Transverse colon (tissue), 4 donors: ENCODE measurements around the gene NRARP. TPM values are rescaled to one million over a fixed set of nuclear protein-coding genes. Genes with fewer than 3 reads are reported as not detected.

Experiments used
- DNase-seq: peaks from one replicate; pipeline ENCODE4 v3.0.0-alpha.2; 2019
- H3K27ac ChIP-seq, 4 donors: fragments of 200-600 bp; sonication (generic); 2 replicates each; pipeline ENCODE4 v1.5.1; 2016 to 2018; ENCODE audit warnings: inconsistent platforms in 4 of 4
- H3K27me3 ChIP-seq: fragments of 200-600 bp; sonication (generic); 2 replicates; pipeline ENCODE4 v1.5.1; 2017; ENCODE audit warnings: inconsistent platforms
- H3K36me3 ChIP-seq, 4 donors: fragments of 200-600 bp; sonication (generic); 2 replicates each; pipeline ENCODE4 v1.5.1; 2017 to 2019; ENCODE audit warnings: inconsistent platforms in 4 of 4
- H3K4me1 ChIP-seq, 4 donors: fragments of 200-600 bp; sonication (generic); 2 replicates each; pipeline ENCODE4 v1.5.1; 2017 to 2020; ENCODE audit warnings: inconsistent platforms in 4 of 4
- H3K4me3 ChIP-seq, 4 donors: fragments of 200-600 bp; sonication (generic); 1 replicate in 1 of 4; 2 replicates in 3 of 4; pipeline versions ENCODE4 v1.5.1 to v1.6.1; 2017 to 2019; ENCODE audit warnings: inconsistent platforms in 4 of 4
- H3K9me3 ChIP-seq, 2 donors: fragments of 200-600 bp; sonication (generic); 2 replicates each; pipeline ENCODE4 v1.5.1; 2017 to 2019; ENCODE audit warnings: inconsistent platforms in 2 of 2
- EP300 ChIP-seq: sonication (generic); formaldehyde crosslinking; IDR thresholded peaks from one replicate; pipeline ENCODE4 v1.6.1; 2017; ENCODE audit warnings: antibody characterized with exemption, low read depth
- POLR2A ChIP-seq: fragments of 450-650 bp; IDR thresholded peaks from one replicate; pipeline ENCODE4 v1.6.1; 2016; ENCODE audit warnings: antibody characterized with exemption, mild to moderate bottlenecking, moderate library complexity
- POLR2AphosphoS5 ChIP-seq, 3 donors: sonication (generic); formaldehyde crosslinking; IDR thresholded peaks; one replicate each; pipeline ENCODE4 v1.6.1; 2016; ENCODE audit warnings: antibody characterized with exemption in 3 of 3
- WGBS, 2 donors: methylation state at CpG; one replicate each; pipeline ENCODE4 v1.1.5; 2018; ENCODE audit warnings: low coverage in 1 of 2; 5-methylcytosine and 5-hydroxymethylcytosine counted together
- in situ Hi-C, 4 donors: fragments of 200-750 bp; cut with MboI; loops; one replicate each; pipeline versions ENCODE4 v1.15.0 to v1.15.1; 2017; ENCODE audit warnings: low sequenced_read_pairs in 3 of 4, low pct_ligation_motif_present in 1 of 4, low pct_unique_long_range_greater_than_20kb in 1 of 4
- intact Hi-C: fragments of 100-400 bp; cut with DNase I; formaldehyde crosslinking; loops from one replicate; pipeline ENCODE4 v1.15.1; 2023; ENCODE audit warnings: low total_unique reads
- total RNA-seq, 4 donors: library from RNA; depleted of rRNA; stranded (reverse); fragments of >200 nt; gene quantifications; one replicate each; pipeline ENCODE4 v1.1.0, GENCODE V29; 2016
- TF ChIP-seq, protein P1 (sequence below), 5 experiments: fragments of 200-600 bp in 3 of 5; fragments of 450-650 bp in 2 of 5; sonication (generic) in 3 of 5; IDR thresholded peaks; 1 replicate in 2 of 5; 2 replicates in 3 of 5; pipeline ENCODE4 v1.5.1; 2016 to 2017; ENCODE audit warnings: antibody characterized with exemption in 5 of 5, inconsistent platforms in 3 of 5, mild to moderate bottlenecking in 2 of 5, moderate library complexity in 1 of 5

Gene NRARP
- total RNA-seq, 4 donors from 2014 or later, result 92.0 to 343 (median 134) TPM

DNA sequence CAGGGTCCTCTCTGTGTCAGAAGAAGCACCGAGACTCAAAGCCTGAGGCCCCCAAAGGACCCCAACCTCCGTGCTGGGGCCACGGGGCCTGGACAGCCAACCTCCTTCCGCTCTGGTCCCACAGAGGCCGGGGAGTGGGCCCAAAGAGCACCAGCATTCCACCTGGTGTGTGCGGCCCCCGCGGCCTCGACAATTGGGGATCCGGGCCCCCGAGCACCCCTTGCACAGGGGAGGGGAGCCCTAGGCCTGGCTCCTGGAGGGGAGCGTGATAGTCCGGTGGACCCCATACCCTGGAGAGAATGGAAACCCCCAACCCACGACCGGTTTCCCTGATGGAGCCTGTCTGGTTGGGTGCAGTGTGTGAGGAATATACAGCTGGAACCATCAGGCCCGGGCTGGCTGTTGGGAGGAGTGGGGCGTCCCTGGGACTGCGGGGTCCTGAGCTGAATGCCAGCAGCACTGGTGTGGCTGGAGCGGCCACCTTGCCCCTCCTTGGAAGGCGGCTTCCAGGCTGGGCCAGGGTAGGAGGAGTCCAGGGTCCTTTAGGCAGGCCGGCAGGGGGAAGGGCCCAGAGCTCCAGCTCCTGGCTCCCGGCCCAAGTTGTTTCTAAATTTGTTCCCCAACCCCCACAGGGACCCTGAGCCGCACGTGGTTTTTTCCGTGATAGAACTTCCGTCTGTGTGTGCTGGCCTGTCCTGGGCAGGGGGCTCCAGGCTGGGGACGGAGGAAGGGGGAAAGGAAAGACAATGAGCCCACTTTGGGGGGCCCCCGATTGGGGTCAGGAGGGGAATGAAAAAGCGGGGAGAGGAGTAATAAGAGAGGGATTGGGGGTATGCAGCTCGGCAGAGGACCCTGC lies 25.4 kb downstream of the NRARP start:
- H3K36me3 ChIP-seq, result peaks cover 0 to 15% (median 5%) of the 10 kb centered on the region in 4 donors
- H3K4me3 ChIP-seq, result peak overlapping the region in 3 of 4 donors; percentile 49 to 74 (median 62)
- peak overlapping the region; percentile 86 to 95 (median 90) for H3K27ac ChIP-seq
- H3K27me3 ChIP-seq, result peaks cover 9% of the 10 kb centered on the region
- TF ChIP-seq POLR2A (no peak), POLR2AphosphoS5 (IDR thresholded peaks at IDR 0.05) (peak in 1 of 3 donors; percentile 12)
- H3K9me3 ChIP-seq, result no peaks in the 10 kb centered on the region
- in situ Hi-C loops, result loop anchor here in 2 of 4 donors (25.0 kb wide), 1 partner anchor 136 kb away; the partner anchor contains the start of genes EXD3 (in 2 of the 2) and NOXA1 (in 2 of the 2)
- whole genome bisulfite sequencing, 2 donors, result 3 to 40% methylated on average over 8 to 29 of the region's 30 CpGs
- intact Hi-C loops, result no loop called here
- peak; percentile 79 for DNase-seq
- H3K4me1 ChIP-seq, result peaks cover 13 to 53% (median 30%) of the 10 kb centered on the region in 4 donors

DNA sequence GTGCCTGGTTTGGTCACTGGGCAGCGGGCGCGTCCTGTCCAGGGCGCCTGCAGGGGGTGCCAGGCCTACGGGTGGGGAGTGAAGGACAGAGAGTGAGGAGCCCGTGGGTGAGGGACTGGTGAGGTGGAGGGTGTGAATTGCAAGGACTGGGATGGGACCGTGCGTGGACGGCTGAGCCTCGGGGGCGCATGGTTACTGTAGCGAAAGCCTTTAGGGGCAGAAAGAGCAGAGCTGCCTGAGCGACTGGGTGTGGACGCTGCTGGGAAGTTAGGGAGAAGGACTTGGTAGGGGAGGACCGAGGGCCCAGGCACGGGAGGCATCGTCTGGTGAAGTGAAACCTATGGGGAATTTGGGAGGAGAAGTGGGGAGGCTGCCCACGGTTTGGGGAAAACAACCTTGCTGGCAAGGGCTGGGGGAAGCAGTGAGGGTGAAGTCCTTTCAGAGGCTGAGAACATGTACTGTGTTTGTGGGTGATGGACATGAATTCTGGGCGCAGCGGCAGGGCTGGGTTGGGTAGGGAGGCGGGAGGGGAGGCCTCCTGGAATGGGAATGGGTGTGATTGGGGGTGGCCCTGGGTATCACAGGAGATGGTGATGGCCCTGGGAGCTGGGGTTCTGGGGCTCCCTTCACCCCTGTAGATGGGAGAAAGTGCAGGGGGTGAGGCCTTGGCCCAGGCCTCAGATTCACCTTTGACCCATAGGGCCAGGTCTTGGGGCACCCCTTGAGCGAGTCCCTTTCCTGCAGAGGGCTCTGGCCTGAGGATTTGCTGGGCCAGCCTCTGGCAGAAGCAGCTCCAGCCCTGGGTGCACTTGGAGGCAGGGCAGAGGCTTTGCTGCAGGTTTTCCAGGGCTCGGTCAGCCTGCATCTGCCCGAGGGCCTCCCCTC lies 26.2 kb downstream of the NRARP start:
- 82 to 87% methylated on average over 7 to 22 of the region's 24 CpGs for WGBS, 2 donors
- peaks cover 0 to 15% (median 5%) of the 10 kb centered on the region in 4 donors for H3K36me3 ChIP-seq
- intact Hi-C loops (no loop called here), in situ Hi-C loops (loop anchor here in 2 of 4 donors (25.0 kb wide), 1 partner anchor 136 kb away; the partner anchor contains the start of genes EXD3 (in 2 of the 2) and NOXA1 (in 2 of the 2))
- no peak for TF ChIP-seq POLR2A
- TF ChIP-seq, protein P1, sequence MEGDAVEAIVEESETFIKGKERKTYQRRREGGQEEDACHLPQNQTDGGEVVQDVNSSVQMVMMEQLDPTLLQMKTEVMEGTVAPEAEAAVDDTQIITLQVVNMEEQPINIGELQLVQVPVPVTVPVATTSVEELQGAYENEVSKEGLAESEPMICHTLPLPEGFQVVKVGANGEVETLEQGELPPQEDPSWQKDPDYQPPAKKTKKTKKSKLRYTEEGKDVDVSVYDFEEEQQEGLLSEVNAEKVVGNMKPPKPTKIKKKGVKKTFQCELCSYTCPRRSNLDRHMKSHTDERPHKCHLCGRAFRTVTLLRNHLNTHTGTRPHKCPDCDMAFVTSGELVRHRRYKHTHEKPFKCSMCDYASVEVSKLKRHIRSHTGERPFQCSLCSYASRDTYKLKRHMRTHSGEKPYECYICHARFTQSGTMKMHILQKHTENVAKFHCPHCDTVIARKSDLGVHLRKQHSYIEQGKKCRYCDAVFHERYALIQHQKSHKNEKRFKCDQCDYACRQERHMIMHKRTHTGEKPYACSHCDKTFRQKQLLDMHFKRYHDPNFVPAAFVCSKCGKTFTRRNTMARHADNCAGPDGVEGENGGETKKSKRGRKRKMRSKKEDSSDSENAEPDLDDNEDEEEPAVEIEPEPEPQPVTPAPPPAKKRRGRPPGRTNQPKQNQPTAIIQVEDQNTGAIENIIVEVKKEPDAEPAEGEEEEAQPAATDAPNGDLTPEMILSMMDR (IDR thresholded peaks at IDR 0.05), result no peak
- no peak for TF ChIP-seq EP300
- H3K9me3 ChIP-seq, result no peaks in the 10 kb centered on the region
- DNase-seq, result no peak
- H3K4me1 ChIP-seq, result peaks cover 13 to 50% (median 27%) of the 10 kb centered on the region in 4 donors
- H3K27me3 ChIP-seq, result peaks cover 6% of the 10 kb centered on the region
- H3K4me3 ChIP-seq, result no peak overlapping the region
- H3K27ac ChIP-seq, result peak overlapping the region; percentile 86 to 95 (median 90)

DNA sequence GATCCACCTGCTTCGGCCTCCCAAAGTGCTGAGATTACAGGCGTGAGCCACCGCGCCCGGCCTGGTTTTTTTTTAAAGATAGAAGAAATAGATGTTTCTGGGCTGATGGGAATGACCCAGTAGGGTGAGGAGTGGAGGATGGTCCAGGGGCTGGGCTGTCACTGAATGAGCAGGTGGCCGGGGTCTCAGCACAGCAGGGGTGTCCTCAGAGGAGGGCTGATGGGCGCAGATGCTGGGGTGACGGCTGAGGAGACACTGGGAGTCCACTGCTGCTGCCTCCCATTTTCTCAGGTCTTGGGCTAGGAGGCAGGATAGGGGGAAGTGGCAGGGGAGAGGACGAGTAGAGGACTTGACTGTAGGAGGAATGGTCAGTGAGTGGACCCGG lies 26.9 kb downstream of the NRARP start:
- H3K4me3 ChIP-seq, result no peak overlapping the region
- H3K4me1 ChIP-seq, result peaks cover 13 to 44% (median 22%) of the 10 kb centered on the region in 4 donors
- in situ Hi-C loops, result loop anchor here in 2 of 4 donors (25.0 kb wide), 1 partner anchor 137 kb away; the partner anchor contains the start of genes EXD3 (in 2 of the 2) and NOXA1 (in 2 of the 2)
- 82 to 87% methylated on average over 3 to 10 of the region's 10 CpGs for WGBS, 2 donors
- H3K27me3 ChIP-seq, result no peaks in the 10 kb centered on the region
- H3K9me3 ChIP-seq, result no peaks in the 10 kb centered on the region
- peak overlapping the region in 2 of 4 donors; percentile 5 to 79 for H3K27ac ChIP-seq
- H3K36me3 ChIP-seq, result peaks cover 0 to 15% (median 5%) of the 10 kb centered on the region in 4 donors
- intact Hi-C loops, result no loop called here
- no peak for DNase-seq
- TF ChIP-seq POLR2AphosphoS5 (IDR thresholded peaks at IDR 0.05), result no peak
- TF ChIP-seq, protein P1 (IDR thresholded peaks at IDR 0.05), result no peak
- TF ChIP-seq EP300, result no peak
- TF ChIP-seq POLR2A, result no peak

DNA sequence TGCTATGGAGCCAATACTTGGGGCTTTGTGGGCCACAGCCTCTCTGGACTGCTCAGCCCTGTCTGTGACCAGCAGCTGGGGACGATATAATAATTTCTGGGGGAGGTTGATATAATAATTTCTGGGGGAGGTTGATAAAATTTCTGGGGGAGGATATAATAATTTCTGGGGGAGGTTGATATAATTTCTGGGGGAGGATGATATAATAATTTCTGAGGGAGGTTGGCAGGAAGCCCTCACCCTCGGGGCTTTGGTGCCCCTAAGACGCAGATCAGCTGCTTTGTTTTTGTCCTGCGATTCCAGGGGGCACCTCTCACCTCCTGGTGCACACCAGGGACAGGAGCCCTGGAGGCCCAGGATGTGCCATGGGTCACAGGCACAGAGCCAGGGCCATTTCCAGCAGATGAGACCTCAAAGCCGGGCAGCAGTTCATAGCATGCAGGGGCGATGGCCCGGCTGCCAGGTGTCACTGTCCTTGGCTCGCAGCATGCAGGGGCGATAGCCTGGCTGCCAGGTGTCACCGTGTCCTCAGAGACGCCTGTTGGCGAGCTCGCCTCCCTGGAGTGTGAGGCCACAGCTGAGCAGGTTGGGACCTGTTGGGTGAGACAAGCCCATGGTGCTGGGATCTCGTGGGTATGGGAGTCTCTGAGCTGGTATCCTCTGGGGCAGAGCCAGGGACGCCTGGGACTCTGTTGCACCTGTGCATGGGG lies 28.3 kb downstream of the NRARP start:
- Histone ChIP-seq H3K27me3 (no peaks in the 10 kb centered on the region), H3K36me3 (peaks cover 0 to 15% (median 5%) of the 10 kb centered on the region in 4 donors), H3K27ac (peak overlapping the region; percentile 60 to 79 (median 76)), H3K4me3 (no peak overlapping the region), H3K4me1 (peaks cover 22 to 47% (median 30%) of the 10 kb centered on the region in 4 donors), H3K9me3 (no peaks in the 10 kb centered on the region)
- TF ChIP-seq EP300, result no peak
- peak in 2 of 3 donors; percentile 31 to 37 for TF ChIP-seq POLR2AphosphoS5 (IDR thresholded peaks at IDR 0.05)
- intact Hi-C loops (no loop called here), in situ Hi-C loops (no loop called here)
- DNase-seq, result no peak
- WGBS, 2 donors, result 45 to 47% methylated on average over 2 to 11 of the region's 15 CpGs
